GM19035 (cell line): ENCODE results near the gene GMDS.

Experiments
- ATAC-seq: cut with Tn5 transposase; IDR thresholded peaks from one replicate; pipeline ENCODE4 v1.9.1; 2021; ENCODE audit not compliant: unreplicated experiment

GMDS gene

DNA sequence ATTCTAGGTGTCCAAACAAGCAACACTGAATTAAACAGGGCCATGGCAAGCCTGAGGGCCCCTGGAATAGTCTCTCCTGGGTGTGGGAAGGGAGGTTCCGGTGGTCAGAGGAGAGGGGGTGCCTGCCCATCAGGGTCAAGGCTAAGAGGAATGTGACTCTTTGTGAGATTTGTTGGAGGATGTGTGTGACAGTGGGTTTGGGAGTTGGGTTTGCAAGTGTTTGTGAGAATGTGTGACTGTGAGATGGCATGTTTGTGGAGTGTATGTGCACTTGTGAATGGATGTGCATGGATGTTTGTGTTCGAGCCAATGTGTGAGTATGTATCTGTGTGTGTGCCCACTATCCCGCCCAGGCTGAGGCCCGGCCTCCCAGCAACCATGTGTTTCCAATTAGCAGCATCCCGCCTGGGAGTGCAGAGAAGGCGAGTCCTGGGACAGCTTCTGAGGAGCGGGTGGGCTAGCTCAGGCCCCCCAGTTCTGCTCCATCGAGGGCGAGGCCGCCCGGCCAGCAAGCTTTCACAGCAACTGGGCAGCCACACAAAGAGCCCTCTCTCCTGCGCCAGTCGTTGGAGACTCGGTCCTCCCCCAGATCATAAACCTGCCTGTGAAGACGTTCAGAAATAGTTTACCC lies 623.1 kb downstream of the GMDS start:
- ATAC-seq, result no peak

DNA sequence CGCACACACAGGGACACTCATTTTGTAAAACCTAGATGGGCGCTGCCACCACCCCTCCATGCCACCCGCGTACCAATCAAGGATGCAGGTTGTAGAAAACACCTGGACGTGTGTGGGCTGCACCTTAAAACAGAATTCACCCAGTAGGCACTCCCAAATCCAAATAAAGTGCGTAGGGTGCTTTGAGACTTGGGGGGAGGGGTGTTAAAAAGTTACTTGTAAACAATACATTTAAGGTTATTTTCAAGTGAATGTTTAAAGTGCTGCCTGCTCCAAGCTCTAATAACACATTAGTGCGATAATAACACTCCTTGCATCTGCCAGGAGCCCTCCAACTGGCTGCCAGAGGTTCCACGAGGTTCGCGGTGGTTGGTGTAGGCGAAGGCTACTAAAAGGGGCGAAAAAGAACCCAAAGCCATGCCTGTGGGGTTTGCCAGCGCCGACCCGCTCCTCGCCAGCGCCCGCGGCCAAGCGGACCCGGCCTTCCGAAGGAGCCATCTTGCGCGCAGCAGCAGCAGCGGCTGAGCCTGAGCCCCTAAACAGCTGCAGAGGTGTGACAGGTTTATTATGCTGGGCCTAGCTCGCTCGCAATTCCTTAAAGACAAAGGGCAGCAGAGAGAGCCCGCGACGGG lies 624.2 kb downstream of the GMDS start:
- ATAC-seq, result no peak

DNA sequence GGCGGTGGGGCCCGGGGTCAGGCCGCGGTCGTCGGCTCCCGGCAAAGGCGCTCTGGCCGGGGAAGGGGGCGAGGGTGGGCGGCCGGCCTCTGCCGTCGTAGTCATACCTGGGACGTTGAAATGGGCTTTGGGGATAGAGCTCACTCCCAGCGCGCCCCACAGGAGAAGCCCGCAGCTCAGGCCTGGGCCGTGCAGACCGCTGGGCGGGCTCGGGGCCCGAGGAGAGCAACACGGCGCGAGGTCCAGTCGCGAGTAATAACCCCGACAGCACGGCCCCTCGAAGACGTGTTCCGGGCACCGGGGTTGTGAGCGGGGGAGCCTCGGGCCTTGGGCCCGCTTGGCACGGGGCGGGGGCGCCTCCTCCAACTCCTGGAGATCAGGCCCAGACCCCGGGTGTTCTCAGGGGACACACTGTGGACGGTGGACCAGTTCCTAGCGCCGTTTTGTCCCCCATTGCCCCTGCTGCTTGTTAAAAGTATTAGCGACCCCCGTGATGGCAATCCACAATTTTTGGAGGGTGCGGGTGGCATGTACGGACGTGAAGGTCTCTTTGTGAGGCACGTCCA lies 624.8 kb downstream of the GMDS start:
- no peak for ATAC-seq

DNA sequence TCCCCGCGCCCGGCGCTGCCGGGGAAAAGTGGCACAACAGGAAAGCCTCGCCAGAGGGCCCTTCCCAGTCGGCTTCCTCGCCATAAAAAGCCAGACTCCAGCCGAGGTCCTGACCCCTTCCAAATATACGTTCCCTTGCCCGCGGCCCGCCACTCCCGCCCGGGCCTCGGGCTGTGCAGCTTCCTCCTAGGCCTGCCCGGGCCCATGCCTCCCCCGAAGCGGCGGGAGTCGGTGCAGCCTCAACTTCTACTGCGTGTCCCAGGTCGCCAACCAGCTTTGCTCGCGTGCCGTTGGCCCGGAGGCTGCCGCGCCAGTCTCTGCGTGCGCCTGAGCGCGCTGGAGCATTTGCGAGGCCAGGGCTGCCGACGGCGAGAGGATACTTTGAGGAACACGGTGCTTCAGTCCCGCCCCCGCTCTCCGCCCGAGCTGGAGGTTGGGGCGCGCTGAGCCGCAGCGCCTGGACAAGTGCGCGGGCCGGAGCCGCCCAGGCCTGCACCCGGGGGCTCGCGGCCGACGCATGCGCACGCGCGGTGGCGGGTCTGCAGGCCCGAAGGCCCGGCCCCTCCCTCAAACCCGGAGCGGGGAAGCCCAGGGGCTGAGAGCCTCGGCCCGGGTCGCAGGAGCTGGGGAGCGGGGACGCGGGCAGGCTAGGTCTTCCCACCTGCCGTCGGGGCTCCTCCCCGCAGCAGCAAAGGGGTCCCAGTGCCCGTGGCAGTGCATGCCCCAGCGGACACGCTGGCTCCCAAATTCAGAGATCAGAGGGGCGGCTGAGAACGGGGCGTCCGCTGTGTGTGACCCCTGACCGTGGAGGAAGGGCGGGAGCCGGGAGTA lies 625.5 kb downstream of the GMDS start:
- no peak for ATAC-seq

DNA sequence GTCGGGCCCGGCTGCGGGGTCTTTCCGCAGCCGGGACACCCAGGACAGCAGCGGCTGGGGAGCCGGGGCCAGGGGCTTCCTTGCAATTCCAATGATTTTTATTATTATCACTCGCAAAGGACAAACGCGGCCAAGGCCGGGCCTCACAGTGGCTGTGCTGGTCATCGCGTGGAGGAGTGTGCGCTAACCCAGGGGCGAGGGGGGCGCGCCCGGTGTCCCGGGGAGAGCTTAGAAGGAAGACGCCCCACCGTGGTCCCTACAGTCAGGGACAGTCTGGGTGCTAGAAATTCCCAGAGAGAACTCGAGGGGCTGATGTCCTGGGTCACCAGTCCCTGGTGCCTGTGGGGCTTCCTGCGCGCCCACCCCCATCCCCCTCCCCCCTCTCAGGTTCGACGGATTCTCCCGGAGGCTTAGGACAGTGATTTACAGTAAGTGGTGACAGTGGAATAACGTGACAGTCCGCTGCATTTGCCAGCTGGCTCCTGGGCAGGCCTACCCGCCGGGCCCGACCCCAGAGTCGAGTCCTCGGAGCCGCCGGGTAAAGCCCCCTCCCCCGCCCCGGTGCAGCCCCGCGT lies 626.2 kb downstream of the GMDS start:
- no peak for ATAC-seq

DNA sequence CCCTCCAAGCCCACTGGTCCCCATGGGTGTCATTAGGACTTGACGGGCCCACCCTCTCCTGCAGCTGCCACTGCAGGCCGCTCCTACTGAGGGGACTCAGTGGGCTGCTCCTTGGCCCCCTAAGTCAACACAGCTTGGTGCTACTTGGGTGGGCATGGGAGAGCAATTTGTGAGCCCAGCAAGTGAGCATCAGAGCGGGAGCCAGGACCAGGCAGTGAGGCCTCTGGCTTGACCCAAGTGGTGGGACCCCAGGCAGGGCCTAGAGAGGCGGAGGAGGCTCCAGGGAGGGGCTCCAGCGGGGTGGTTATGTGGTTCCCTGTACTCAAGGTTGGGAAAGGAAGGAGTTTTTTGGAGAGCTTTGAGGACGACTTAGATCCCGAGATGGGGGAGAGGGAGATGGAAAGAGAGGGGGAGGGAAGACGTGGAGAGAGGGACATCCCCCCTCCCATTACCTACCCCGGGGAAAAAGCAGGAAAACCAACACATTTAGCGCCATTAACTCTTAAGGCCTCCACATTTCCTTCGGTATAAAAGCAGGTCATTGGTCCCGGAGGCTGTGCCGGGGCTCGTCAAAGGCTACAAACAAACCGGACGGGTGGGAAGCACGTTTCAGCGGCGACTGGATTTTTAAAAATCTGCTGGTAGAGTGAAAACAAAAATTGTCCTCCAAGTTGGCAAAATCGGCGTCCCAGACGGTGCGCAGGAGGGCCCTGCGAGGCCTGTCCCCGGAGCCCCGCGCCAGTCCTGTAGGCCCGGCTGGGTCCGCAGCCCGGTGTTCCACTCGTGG lies 626.9 kb downstream of the GMDS start:
- ATAC-seq, result no peak

DNA sequence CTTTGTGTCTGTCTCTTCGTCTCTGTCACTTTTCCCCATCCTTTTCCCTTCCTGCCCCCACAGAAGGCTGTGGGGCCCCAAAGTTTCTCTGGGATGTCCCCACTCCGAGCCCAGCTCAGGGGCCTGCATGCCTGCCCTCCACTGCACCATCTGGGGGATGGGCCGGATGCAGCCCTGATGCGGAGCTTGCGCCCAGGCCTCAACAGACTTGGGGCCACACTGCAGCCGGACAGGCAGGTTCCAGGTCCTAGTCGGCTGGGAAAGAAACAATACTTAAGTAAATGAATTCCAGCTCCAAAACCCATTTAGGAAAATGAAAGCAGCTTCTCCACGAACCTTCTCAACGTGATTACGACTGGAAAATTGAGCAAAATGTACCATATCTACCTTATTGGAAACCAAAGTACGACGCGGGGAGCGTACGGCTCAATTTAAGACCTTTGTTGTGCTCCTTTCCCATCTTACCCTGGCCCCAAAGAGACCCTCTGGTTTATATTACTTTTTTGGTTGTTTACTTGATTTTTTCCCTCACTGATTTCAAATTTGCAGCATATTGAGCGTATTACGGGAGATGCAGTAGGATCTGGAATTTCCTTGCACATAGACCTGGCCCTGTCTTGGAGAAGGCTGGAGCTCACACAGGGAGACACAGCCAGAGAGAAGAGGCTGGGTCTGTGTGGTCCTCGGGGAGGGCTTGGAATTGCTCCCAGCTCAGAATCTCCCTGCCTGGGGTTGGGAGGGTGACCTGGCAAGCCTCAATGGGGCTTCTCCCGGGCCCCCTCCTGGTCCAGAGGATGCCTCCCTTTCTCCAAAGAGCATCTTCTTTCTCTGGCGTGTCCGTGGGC lies 627.7 kb downstream of the GMDS start:
- no peak for ATAC-seq

DNA sequence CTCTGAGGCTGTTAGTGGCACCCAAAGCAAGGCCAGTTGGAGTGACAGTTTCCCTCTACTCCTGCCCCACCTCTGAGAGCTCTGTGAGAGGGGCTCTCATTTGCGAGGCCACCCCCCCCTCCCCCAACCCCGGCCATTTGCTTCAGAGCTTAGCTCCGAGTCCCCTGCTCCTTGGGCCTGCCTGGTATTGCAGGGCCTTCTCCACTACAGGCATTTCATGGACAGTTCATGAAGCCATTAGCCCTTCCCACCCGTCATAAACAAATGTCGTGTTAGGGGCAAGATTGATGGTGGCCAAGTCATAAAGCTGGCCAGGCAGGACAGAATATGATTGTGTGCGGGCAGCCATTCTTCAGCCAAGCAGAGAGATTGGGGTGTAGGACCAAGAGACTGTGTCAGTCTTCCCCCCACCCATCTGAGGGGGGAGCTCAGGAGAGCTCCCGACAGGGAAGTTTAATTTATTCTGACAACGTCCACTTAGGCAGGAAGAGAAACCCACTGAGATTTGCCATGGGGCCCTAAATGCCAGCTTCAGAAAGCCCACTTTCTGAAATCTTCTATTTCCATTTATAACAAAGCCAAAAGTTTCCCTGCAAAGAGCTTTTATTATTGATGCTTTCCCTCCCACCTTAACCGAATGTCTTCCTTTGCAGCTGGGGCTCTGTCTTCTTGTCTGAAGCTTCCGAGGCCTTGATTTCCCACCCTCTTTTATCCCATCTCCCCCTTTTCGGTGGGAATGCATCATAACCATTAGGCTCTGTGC lies 628.5 kb downstream of the GMDS start:
- ATAC-seq, result no peak

DNA sequence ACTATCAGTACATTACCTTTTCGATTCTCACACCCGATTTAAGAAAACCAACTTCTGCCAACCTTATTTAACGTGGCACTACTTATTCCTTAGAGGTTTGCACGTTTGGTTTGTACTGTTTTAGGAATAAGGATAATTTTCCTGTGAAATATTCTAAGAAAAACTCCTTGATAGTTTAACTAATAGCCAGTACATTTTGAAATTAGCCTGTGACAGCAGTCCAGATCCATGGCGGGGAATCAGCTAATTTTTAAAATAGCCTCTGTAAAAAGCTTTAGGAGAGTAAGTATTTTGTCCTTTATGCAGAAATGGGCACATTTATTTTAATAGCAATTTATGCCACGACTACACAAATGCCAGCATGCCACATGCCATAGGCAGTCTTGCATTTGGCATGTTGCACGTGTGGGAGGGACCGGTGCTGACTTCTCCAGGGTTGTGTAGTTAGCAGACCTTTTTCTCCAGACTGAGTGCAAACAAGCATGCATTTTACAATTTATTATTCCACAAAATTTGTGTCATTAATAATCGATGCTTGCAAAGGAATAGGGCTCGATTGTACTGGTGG lies 629.5 kb downstream of the GMDS start:
- no peak for ATAC-seq

DNA sequence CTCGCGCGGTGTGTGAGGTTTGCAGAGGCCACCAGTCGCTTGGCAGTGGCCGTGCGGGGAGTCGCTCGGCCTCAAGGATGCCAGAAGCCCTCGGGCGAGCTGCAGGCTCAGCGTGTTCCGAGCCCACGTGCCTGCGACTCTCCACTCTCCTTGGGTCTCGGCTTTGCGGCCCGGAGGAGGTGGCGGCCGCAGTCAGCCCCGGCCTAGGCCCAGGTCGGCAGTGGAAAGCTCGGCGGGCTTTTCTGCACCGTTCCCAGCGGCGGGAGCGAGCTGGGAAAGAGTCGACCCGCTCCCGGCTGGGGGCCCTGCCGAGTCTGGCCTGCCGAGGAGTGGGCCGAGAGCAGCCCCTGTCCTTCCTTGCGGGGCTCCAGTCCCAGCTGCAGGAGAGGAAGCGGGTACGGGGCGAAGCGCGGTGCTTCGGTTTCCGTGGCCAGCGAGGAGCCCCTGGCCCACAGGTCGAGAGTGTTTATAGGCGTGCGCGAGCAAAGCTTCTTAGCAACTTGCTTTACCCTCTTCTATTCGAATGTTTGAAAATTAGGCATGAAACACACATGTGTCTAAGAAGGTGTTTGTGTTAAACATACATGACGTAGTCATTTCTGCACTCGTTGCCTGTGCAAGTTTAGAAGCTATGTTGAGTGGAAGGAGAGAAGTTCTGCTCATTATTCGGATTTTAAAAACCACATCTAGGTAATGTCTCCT lies 630.1 kb downstream of the GMDS start:
- no peak for ATAC-seq

DNA sequence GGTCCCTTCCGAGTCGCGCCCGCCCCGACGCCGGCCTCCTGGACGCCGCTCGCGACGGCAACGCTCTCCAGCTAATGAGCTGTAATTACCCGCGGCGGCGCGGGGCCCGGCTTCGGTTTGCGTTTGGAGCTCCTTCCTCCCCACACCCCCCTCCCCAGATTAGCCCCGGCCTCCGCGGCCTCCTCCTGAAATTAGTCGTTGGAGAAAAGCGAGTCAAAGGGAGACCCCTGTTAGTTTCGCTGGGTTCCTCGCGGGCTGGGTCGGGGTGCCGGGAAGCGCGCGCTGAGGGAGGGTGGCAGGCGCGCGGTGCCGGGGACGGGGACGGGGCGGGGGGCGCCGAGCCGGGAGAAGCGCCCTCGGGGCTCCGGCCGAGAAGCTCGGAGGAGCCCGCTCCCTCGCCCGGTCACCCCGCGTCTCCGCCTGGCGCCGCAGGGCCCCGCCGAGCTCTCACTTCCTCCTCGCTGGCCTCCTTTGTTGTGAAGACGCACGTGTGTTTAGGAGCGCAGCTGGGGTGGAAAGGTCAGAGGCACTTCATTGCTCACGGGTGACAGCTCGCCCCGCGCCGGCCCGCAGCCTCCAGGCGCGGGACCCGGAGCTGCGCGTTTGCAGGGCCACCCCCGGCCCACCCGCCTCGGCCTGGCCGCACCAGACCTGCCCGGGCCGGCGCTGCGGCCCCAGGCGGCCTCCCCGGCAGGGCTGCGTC lies 630.8 kb downstream of the GMDS start:
- no peak for ATAC-seq

DNA sequence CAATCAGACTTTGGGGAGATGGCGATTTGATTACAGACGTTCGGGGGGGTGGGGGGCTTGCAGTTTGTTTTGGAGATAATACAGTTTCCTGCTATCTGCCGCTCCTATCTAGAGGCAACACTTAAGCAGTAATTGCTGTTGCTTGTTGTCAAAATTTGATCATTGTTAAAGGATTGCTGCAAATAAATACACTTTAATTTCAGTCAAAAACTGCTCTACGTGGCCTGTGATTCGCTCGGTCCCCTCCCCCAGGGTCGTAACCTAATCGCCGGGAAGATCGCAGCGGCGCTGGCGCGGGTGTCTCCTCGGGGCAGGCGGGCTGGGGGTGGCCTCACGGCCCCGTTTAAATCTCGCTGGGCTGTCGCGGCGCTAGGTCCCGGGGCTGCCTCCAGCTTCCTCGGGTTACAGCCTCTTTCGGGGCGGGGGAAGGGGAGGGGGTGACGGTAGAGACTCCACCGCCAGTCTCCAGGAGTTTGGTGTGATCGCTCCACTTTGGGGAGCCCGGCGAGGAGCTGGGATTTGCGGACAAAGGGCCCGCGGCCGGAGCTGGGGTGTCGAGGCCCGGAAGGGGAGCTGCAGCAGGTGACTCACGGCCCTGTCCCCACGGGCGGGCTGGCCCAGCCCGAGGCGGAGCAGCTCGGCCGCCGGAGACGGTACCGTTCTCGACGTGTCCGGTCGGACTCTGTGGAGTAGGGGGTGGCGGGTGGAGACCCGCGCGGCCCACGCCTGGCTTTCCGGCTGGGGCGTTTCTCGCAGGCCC lies 631.5 kb downstream of the GMDS start:
- ATAC-seq, result no peak

DNA sequence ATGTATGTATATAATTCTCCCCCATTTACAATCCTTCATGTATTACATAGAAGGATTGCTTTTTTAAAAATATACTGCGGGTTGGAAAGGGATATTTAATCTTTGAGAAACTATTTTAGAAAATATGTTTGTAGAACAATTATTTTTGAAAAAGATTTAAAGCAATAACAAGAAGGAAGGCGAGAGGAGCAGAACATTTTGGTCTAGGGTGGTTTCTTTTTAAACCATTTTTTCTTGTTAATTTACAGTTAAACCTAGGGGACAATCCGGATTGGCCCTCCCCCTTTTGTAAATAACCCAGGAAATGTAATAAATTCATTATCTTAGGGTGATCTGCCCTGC lies 632.1 kb downstream of the GMDS start:
- no peak for ATAC-seq

DNA sequence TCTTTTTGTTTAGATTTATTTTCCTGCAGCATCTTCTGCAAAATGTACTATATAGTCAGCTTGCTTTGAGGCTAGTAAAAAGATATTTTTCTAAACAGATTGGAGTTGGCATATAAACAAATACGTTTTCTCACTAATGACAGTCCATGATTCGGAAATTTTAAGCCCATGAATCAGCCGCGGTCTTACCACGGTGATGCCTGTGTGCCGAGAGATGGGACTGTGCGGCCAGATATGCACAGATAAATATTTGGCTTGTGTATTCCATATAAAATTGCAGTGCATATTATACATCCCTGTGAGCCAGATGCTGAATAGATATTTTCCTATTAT lies 632.5 kb downstream of the GMDS start:
- no peak for ATAC-seq

DNA sequence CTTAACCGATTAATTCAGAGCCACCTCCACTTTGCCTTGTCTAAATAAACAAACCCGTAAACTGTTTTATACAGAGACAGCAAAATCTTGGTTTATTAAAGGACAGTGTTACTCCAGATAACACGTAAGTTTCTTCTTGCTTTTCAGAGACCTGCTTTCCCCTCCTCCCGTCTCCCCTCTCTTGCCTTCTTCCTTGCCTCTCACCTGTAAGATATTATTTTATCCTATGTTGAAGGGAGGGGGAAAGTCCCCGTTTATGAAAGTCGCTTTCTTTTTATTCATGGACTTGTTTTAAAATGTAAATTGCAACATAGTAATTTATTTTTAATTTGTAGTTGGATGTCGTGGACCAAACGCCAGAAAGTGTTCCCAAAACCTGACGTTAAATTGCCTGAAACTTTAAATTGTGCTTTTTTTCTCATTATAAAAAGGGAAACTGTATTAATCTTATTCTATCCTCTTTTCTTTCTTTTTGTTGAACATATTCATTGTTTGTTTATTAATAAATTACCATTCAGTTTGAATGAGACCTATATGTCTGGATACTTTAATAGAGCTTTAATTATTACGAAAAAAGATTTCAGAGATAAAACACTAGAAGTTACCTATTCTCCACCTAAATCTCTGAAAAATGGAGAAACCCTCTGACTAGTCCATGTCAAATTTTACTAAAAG lies 633.0 kb downstream of the GMDS start:
- no peak for ATAC-seq

DNA sequence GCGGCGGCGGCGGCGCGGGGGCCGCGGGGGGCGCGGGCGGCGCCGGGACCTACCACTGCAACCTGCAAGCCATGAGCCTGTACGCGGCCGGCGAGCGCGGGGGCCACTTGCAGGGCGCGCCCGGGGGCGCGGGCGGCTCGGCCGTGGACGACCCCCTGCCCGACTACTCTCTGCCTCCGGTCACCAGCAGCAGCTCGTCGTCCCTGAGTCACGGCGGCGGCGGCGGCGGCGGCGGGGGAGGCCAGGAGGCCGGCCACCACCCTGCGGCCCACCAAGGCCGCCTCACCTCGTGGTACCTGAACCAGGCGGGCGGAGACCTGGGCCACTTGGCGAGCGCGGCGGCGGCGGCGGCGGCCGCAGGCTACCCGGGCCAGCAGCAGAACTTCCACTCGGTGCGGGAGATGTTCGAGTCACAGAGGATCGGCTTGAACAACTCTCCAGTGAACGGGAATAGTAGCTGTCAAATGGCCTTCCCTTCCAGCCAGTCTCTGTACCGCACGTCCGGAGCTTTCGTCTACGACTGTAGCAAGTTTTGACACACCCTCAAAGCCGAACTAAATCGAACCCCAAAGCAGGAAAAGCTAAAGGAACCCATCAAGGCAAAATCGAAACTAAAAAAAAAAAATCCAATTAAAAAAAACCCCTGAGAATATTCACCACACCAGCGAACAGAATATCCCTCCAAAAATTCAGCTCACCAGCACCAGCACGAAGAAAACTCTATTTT lies 633.7 kb downstream of the GMDS start:
- no peak for ATAC-seq
